Inflammatory macrophage (primary cell): ENCODE measurements around the gene KDM4B.

Experiments
- DNase-seq, 2 donors: peaks; one replicate each; pipeline ENCODE4 v3.0.0-alpha.2; 2020 to 2022

KDM4B gene

GRCh38 chr19:5092481-5092843 is 123.5 kb downstream of the KDM4B start:
- DNase-seq, result no peak

- no peak for DNase-seq
Observed at GRCh38 chr19:5093297-5093928, 124.5 kb downstream of the KDM4B start.

- no peak for DNase-seq
Observed at GRCh38 chr19:5093948-5094718, 125.2 kb downstream of the KDM4B start.

GRCh38 chr19:5094768-5095567 is 126.1 kb downstream of the KDM4B start:
- no peak for DNase-seq

- no peak for DNase-seq
Observed at GRCh38 chr19:5095568-5095850, 126.6 kb downstream of the KDM4B start.

- no peak for DNase-seq
Observed at GRCh38 chr19:5096536-5096935, 127.6 kb downstream of the KDM4B start.

GRCh38 chr19:5097331-5097930 is 128.5 kb downstream of the KDM4B start:
- no peak for DNase-seq

- DNase-seq, result no peak
Observed at GRCh38 chr19:5097959-5098623, 129.2 kb downstream of the KDM4B start.

GRCh38 chr19:5098646-5099045 is 129.7 kb downstream of the KDM4B start:
- no peak for DNase-seq

- no peak for DNase-seq
Observed at GRCh38 chr19:5099701-5100221, 130.8 kb downstream of the KDM4B start.

- no peak for DNase-seq
Observed at GRCh38 chr19:5101871-5102270, 133.0 kb downstream of the KDM4B start.

- no peak for DNase-seq
Observed at GRCh38 chr19:5102520-5102919, 133.6 kb downstream of the KDM4B start.

- no peak for DNase-seq
Observed at GRCh38 chr19:5103061-5103701, 134.3 kb downstream of the KDM4B start.

- no peak for DNase-seq
Observed at GRCh38 chr19:5103812-5104410, 135.0 kb downstream of the KDM4B start.

GRCh38 chr19:5104871-5105351 is 136.0 kb downstream of the KDM4B start:
- DNase-seq, result no peak

- no peak for DNase-seq
Observed at GRCh38 chr19:5106191-5106726, 137.3 kb downstream of the KDM4B start.

- DNase-seq, result no peak
Observed at GRCh38 chr19:5106971-5107370, 138.1 kb downstream of the KDM4B start.

- no peak for DNase-seq
Observed at GRCh38 chr19:5107432-5108122, 138.7 kb downstream of the KDM4B start.

GRCh38 chr19:5108123-5108596 is 139.2 kb downstream of the KDM4B start:
- DNase-seq, result no peak

GRCh38 chr19:5108866-5109265 is 140.0 kb downstream of the KDM4B start:
- no peak for DNase-seq
